Stomach (tissue), 4 donors: ENCODE data around the gene TOP3B.

ENCODE experiments used
- CTCF ChIP-seq, 7 experiments: fragments of 450-650 bp in 4 of 7; fragments of 200-600 bp in 3 of 7; sonication (generic) in 3 of 7; IDR thresholded peaks; one replicate each; pipeline ENCODE4 v1.5.1; 2016 to 2019; ENCODE audit warnings: antibody characterized with exemption in 7 of 7, control low read depth in 2 of 7, mild to moderate bottlenecking in 1 of 7
- EP300 ChIP-seq: sonication (generic); formaldehyde crosslinking; IDR thresholded peaks from one replicate; pipeline ENCODE4 v1.6.1; 2017; ENCODE audit warnings: antibody characterized with exemption

DNA sequence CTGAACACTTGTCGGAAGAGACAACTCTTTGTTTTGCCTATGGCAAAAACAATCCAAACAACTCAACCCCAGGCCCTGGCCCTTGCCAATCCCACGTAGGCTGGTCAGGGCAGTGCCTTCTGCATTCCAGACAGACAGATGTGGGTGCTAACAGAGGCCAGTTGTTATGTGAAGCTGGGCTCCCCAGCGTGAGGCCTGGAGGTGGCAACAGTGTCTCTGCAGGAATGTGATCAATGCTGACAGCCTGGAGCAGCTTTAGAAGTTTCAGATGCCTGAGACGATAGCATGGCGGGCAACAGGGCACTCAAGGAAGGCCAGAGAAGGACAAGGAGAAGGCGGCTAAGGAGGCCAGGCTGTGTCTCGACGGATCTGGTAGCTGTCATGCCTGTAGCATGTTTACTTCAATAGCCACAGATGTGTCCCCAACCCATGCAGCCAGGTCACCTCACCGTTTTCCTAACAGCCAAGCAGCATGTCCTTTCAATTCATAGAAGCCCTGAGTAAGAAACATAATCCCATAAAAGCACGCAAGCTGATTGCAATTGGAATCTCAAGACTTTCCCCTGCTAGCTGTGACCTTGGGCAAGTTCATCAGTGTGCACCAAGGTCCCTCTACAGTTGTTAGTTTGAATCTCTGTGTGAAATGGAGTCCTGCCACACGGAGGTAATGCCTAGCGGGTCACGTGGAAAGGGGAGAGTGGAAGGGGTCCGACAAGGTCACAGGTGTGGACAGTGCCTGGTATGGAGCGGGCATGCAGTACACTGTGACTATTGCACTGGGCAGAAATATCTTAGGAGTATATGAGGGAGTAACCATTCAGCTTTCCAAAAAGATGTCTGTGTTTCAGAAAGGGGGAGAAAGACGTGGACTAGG is 15.7 kb downstream of the TOP3B start:
- TF ChIP-seq CTCF (IDR thresholded peaks at IDR 0.05) = no peak
- TF ChIP-seq EP300 = no peak
